Choroid plexus epithelial cell (primary cell): ENCODE data around the gene TNFSF15.
A peak's percentile ranks its signal among the peaks of the same experiment; 100 is the strongest.

ENCODE experiments used
- DNase-seq: peaks from one replicate; pipeline ENCODE4 v3.0.0-alpha.2; 2010; ENCODE audit warnings: low read depth
- H3K4me3 ChIP-seq: 2 replicates; pipeline ENCODE4 v1.5.1; 2011; ENCODE audit warnings: low read depth, mild to moderate bottlenecking, control low read depth, low read length, moderate library complexity
- TF ChIP-seq, protein P1 (sequence below): conservative IDR thresholded peaks from 2 replicates; pipeline ENCODE4 v1.5.1; 2011; ENCODE audit warnings: low read depth, mild to moderate bottlenecking, control low read depth, inconsistent platforms, low read length, moderate library complexity

Gene TNFSF15

DNA sequence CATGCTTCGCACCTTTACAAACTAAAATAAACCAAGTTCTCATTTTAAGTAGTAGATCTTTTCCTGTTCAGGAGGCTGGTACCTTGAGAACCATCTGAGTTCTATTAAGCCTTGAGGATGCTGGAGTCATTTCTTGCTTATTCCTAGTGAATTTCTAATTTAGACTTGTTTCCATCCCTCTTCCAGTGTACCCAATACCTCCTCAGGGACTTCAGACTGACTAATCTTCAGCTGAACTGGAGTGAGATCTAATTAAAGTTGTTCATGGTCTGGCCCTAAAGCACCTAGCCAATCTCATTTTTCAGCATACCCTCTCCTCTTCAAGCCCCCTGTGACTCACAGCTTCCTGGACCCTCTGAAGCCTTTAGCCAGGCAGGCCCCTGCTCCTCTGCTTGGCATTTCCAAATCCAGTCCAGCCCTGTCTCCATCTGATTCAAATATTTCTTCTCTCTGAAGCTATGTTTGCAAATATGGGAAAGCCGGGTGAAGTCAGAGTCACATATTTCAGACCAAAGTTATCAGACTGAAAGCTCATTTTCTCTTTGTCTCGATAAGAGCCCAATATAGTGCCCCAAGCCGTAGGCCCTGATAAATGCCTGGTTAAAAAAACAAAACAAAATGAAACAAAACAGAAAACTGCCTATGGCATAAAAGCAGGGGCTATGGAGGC is 19.4 kb upstream of the TNFSF15 start:
- H3K4me3 ChIP-seq: no peak overlapping the region
- DNase-seq: no peak
- TF ChIP-seq, protein P1, sequence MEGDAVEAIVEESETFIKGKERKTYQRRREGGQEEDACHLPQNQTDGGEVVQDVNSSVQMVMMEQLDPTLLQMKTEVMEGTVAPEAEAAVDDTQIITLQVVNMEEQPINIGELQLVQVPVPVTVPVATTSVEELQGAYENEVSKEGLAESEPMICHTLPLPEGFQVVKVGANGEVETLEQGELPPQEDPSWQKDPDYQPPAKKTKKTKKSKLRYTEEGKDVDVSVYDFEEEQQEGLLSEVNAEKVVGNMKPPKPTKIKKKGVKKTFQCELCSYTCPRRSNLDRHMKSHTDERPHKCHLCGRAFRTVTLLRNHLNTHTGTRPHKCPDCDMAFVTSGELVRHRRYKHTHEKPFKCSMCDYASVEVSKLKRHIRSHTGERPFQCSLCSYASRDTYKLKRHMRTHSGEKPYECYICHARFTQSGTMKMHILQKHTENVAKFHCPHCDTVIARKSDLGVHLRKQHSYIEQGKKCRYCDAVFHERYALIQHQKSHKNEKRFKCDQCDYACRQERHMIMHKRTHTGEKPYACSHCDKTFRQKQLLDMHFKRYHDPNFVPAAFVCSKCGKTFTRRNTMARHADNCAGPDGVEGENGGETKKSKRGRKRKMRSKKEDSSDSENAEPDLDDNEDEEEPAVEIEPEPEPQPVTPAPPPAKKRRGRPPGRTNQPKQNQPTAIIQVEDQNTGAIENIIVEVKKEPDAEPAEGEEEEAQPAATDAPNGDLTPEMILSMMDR: no peak

DNA sequence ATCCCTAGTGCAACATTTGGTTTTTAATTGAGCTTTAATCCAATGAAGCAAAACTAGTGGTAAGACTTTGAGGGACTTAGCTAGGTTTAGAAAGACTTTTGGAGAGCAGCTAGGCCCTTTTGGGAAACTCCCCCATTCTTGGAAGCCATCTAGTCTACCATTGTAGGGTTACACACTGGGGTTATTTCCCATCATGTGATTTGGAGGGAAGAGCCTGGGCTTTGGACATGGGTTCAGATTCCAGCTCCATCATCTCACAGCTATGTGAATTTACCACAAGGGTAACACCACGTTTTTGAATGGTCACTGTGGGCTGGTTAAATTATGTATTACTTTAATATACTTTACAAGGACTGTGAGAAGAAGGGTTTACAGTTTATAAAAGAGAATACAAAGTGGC is 18.3 kb upstream of the TNFSF15 start:
- H3K4me3 ChIP-seq: no peak overlapping the region
- peak; percentile 77 for DNase-seq
- TF ChIP-seq, protein P1: no peak

DNA sequence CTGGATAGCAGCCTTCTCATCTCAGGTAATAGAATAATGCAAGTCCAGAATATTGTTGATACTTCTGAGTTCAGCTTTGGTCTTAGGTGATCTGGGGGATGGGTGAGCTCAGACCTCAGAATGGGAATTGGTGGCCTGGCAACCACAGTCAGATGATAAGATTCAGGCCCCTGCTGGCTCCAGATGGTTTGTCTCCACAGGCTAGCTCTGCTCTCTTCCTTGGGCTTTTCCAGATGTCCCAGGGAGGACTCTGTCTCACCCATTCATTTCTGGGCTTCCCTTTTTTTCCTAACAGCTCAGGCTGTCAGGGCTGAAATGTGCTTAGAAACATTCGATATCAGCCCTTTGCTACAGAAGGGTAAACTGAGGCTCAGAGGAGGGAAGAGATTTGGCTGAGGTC is 17.6 kb upstream of the TNFSF15 start:
- DNase-seq: peak; percentile 51
- no peak overlapping the region for H3K4me3 ChIP-seq
- TF ChIP-seq, protein P1: no peak

DNA sequence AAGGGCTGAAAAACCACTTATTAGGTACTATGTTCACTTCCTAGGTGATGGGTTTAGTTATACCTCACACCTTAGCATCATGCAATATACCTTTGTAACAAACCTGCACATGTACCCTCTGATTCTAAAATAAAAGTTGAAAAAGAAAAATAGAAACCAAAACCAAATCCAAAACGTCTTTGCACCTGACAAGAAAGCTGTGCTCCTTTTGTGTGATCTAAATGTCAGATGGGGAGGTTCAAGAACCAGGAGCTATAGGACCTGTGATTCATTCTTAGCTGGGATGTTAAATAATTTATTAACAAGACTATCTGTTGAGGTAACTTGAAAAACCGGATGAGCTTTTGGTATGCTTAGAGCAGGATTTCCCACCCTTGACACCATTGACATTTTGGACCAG is 16.9 kb upstream of the TNFSF15 start:
- H3K4me3 ChIP-seq: no peak overlapping the region
- TF ChIP-seq, protein P1: no peak
- no peak for DNase-seq

DNA sequence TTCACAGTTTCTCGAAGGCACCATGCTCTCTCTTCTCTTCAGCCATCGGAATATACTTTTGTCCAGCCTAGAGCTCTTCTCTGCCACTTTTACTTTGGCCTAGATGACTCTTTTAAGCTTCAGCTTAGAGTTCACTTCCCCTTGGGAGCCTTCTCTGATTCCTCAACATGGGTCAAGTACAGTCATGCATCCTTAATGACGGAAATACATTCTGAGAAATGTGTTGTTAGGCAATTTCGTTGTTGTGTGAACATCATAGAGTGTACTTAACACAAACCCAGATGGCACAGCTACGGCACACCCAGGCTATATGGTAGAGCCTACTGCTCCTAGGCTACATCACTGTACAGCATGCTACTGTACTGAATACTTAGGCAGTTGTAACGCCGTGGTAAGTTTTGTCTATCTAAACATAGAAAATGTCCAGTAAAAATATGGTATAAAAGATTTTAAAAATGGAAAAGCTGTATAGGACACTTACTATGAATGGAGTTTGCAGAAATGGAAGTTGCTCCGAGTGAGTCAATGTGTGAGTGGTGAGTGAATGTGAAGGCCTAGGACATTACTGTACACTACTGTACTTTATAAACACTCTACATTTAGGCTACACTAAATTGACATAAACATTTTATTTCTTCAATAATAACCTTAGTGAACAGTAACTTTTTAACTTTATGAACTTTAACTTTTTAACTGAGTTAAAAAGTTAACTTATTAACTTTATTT is 15.1 kb upstream of the TNFSF15 start:
- H3K4me3 ChIP-seq: no peak overlapping the region
- no peak for DNase-seq
- TF ChIP-seq, protein P1: no peak

DNA sequence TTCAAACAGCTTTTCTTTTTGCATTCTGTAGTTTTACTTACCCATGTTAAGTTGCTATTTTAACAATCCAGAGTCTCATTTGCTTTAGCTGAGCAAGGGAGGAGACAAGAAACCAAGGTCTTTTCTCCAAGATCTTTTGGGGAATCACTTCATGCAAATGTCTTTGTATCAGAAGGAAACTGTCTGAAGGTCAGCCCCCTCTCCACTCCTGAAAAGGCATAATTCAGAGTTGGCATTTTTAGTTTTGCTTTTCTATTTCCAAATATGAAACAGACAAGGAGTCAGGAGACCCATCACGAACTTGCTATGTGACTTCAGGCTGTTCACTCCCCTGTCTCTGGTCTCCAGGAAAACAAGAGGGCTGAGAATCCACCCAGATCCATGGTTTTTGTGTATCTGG is 12.3 kb upstream of the TNFSF15 start:
- DNase-seq: no peak
- H3K4me3 ChIP-seq: no peak overlapping the region
- TF ChIP-seq, protein P1: no peak
